Measurements from ENCODE around the gene DDX52. TPM values are rescaled to one million over a fixed set of nuclear protein-coding genes. Genes with fewer than 3 reads are reported as not detected.

Gene DDX52
- total and polyA plus RNA-seq, 2 experiments from 2014 or later, result 46.2 to 61.3 TPM

GRCh38 chr17:37568350-37569053, 74.7 kb downstream of the DDX52 start:
- peaks cover 5% of the 10 kb centered on the region for H3K27me3 Mint-ChIP-seq (ENCODE audit: insufficient read depth, low read depth, poor library complexity)
- H3K4me1 Mint-ChIP-seq, result no peaks in the 10 kb centered on the region
- peaks cover 57% of the 10 kb centered on the region for H3K36me3 Mint-ChIP-seq (ENCODE audit: low read depth)
- no peak overlapping the region for H3K4me3 ChIP-seq
- ATAC-seq, result no peak
- H3F3A ChIP-seq (replicated peaks; ENCODE audit: low read depth), result no peaks in the 10 kb centered on the region
- H3K9me2 ChIP-seq (ENCODE audit: insufficient read depth), result peaks cover 3% of the 10 kb centered on the region; the same call in 1 of the 2 replicates
- H3K4me2 ChIP-seq, result no peak overlapping the region
- H3K36me3 ChIP-seq (ENCODE audit: insufficient read depth), result peaks cover 30% of the 10 kb centered on the region; the same call in 1 of the 2 replicates
- H3K27ac Mint-ChIP-seq, result no peak overlapping the region
- DNase-seq (ENCODE audit: low spot score), result no peak
- no peak overlapping the region for H3K27ac ChIP-seq (ENCODE audit: low read depth)
- H3K9me3 Mint-ChIP-seq, result peaks cover 11% of the 10 kb centered on the region
- H2AFZ ChIP-seq, result no peak overlapping the region
- H3K4me3 Mint-ChIP-seq, result no peak overlapping the region
- no peaks in the 10 kb centered on the region for H3K27me3 ChIP-seq (ENCODE audit: insufficient read depth)
- H4K20me1 ChIP-seq (replicated peaks; ENCODE audit: insufficient read depth), result no peaks in the 10 kb centered on the region
- TF ChIP-seq POLR2AphosphoS5 (IDR thresholded peaks at IDR 0.05; ENCODE audit: low read depth), result no peak
- no peak for TF ChIP-seq ZNF331 (CRISPR knock-in tag; IDR thresholded peaks at IDR 0.05; ENCODE audit: low read depth)
- TF ChIP-seq CTCF (conservative IDR thresholded peaks at IDR 0.05; ENCODE audit: low read depth in 2 of 2), result no peak
- TF ChIP-seq EZH2phosphoT487 (IDR thresholded peaks at IDR 0.05; ENCODE audit: unreplicated experiment), result no peak
- TF ChIP-seq EZH2 (IDR thresholded peaks at IDR 0.05; ENCODE audit: low read depth, unreplicated experiment), result no peak
- no peaks in the 10 kb centered on the region for H3K79me2 ChIP-seq (replicated peaks; ENCODE audit: insufficient read depth)
- no peaks in the 10 kb centered on the region for H3K4me1 ChIP-seq (ENCODE audit: insufficient read depth)

GRCh38 chr17:37567538-37567937, 75.7 kb downstream of the DDX52 start:
- peaks cover 11% of the 10 kb centered on the region for H3K9me3 Mint-ChIP-seq
- Histone ChIP-seq H3K4me2 (no peak overlapping the region), H3K27me3 (ENCODE audit: insufficient read depth) (no peaks in the 10 kb centered on the region), H3K9me2 (ENCODE audit: insufficient read depth) (peaks cover 3% of the 10 kb centered on the region; the same call in 1 of the 2 replicates), H3F3A (replicated peaks; ENCODE audit: low read depth) (no peaks in the 10 kb centered on the region), H4K20me1 (replicated peaks; ENCODE audit: insufficient read depth) (no peaks in the 10 kb centered on the region), H3K4me3 (no peak overlapping the region), H3K27ac (ENCODE audit: low read depth) (no peak overlapping the region), H3K36me3 (ENCODE audit: insufficient read depth) (peaks cover 30% of the 10 kb centered on the region; the same call in 1 of the 2 replicates), H3K79me2 (replicated peaks; ENCODE audit: insufficient read depth) (no peaks in the 10 kb centered on the region), H3K4me1 (ENCODE audit: insufficient read depth) (peaks cover 5% of the 10 kb centered on the region), H2AFZ (no peak overlapping the region)
- H3K4me1 Mint-ChIP-seq, result peaks cover 1% of the 10 kb centered on the region
- ATAC-seq (no peak), DNase-seq (ENCODE audit: low spot score) (no peak)
- no peak overlapping the region for H3K27ac Mint-ChIP-seq
- peaks cover 5% of the 10 kb centered on the region for H3K27me3 Mint-ChIP-seq (ENCODE audit: insufficient read depth, low read depth, poor library complexity)
- peaks cover 55% of the 10 kb centered on the region for H3K36me3 Mint-ChIP-seq (ENCODE audit: low read depth)
- no peak overlapping the region for H3K4me3 Mint-ChIP-seq
- TF ChIP-seq REST (IDR thresholded peaks at IDR 0.05; ENCODE audit: unreplicated experiment), result no peak
- TF ChIP-seq NANOG (IDR thresholded peaks at IDR 0.05; ENCODE audit: borderline replicate concordance), result no peak
- TF ChIP-seq CREB1 (CRISPR knock-in tag; IDR thresholded peaks at IDR 0.05; ENCODE audit: low read depth), result no peak
- no peak for TF ChIP-seq POLR2AphosphoS5 (IDR thresholded peaks at IDR 0.05; ENCODE audit: low read depth)
- no peak for TF ChIP-seq ZNF331 (CRISPR knock-in tag; IDR thresholded peaks at IDR 0.05; ENCODE audit: low read depth)
- TF ChIP-seq CTCF (conservative IDR thresholded peaks at IDR 0.05; ENCODE audit: low read depth in 2 of 2), result no peak
- no peak for TF ChIP-seq EZH2phosphoT487 (IDR thresholded peaks at IDR 0.05; ENCODE audit: unreplicated experiment)
- TF ChIP-seq ZNF114 (CRISPR knock-in tag; IDR thresholded peaks at IDR 0.05), result no peak
- no peak for TF ChIP-seq STAT1 (IDR thresholded peaks at IDR 0.05; ENCODE audit: unreplicated experiment)
- no peak for TF ChIP-seq JUNB (IDR thresholded peaks at IDR 0.05; ENCODE audit: unreplicated experiment)
- TF ChIP-seq, protein P1, sequence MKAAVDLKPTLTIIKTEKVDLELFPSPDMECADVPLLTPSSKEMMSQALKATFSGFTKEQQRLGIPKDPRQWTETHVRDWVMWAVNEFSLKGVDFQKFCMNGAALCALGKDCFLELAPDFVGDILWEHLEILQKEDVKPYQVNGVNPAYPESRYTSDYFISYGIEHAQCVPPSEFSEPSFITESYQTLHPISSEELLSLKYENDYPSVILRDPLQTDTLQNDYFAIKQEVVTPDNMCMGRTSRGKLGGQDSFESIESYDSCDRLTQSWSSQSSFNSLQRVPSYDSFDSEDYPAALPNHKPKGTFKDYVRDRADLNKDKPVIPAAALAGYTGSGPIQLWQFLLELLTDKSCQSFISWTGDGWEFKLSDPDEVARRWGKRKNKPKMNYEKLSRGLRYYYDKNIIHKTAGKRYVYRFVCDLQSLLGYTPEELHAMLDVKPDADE (IDR thresholded peaks at IDR 0.05), result no peak

Measured in GM23338 (cell line).